IPS-20b (cell line): ENCODE results near the gene CPEB2.

Experiments
- H3K27ac ChIP-seq: one replicate; pipeline ENCODE4 v1.5.1; 2013; ENCODE audit warnings: low read length
- H3K27me3 ChIP-seq: 2 replicates; pipeline ENCODE4 v1.6.1; 2013; ENCODE audit warnings: mild to moderate bottlenecking, low read length, inconsistent platforms; ENCODE audit not compliant: insufficient read depth
- H3K36me3 ChIP-seq: 2 replicates; pipeline ENCODE4 v1.6.1; 2013; ENCODE audit warnings: low read depth, mild to moderate bottlenecking, inconsistent platforms, low read length, moderate library complexity; ENCODE audit not compliant: insufficient read depth
- H3K4me1 ChIP-seq: 2 replicates; pipeline ENCODE4 v1.6.1; 2013; ENCODE audit warnings: mild to moderate bottlenecking, control low read depth, inconsistent platforms, low read length, moderate library complexity; ENCODE audit not compliant: insufficient read depth
- H3K4me3 ChIP-seq: 2 replicates; pipeline ENCODE4 v1.5.1; 2013; ENCODE audit warnings: mild to moderate bottlenecking, low read length, inconsistent platforms
- H3K9ac ChIP-seq: 2 replicates; pipeline ENCODE4 v1.6.1; 2013; ENCODE audit warnings: low read depth, mild to moderate bottlenecking, inconsistent platforms, low read length, moderate library complexity
- H3K9me3 ChIP-seq: 2 replicates; pipeline ENCODE4 v1.6.1; 2013; ENCODE audit warnings: mild to moderate bottlenecking, low read depth, low read length, inconsistent platforms; ENCODE audit not compliant: insufficient read depth

The CPEB2 gene

GRCh38 chr4:15001248-15001868 is 923 bp upstream of the CPEB2 start:
- Histone ChIP-seq H3K27me3 (peaks cover 35% of the 10 kb centered on the region), H3K4me3 (peak overlapping the region; percentile 84), H3K4me1 (peaks cover 13% of the 10 kb centered on the region), H3K36me3 (no peaks in the 10 kb centered on the region), H3K9me3 (no peaks in the 10 kb centered on the region), H3K9ac (peak overlapping the region; percentile 33; the same call in 1 of the 2 replicates), H3K27ac (no peak overlapping the region)

- H3K27me3 ChIP-seq, result peaks cover 42% of the 10 kb centered on the region
- H3K4me3 ChIP-seq, result peak overlapping the region; percentile 84
Observed at GRCh38 chr4:15002659-15003400, 549 bp downstream of the CPEB2 start.

GRCh38 chr4:15003401-15003890 is 1.2 kb downstream of the CPEB2 start:
- Histone ChIP-seq H3K36me3 (no peaks in the 10 kb centered on the region), H3K4me1 (peaks cover 22% of the 10 kb centered on the region), H3K9me3 (no peaks in the 10 kb centered on the region), H3K9ac (no peak overlapping the region; the same call in 1 of the 2 replicates), H3K27me3 (peaks cover 42% of the 10 kb centered on the region), H3K4me3 (peak overlapping the region; percentile 84; the same call in 1 of the 2 replicates), H3K27ac (no peak overlapping the region)

More at GRCh38 chr4:15002659-15003400, 549 bp downstream of the CPEB2 start:
- no peaks in the 10 kb centered on the region for H3K36me3 ChIP-seq
- no peak overlapping the region for H3K27ac ChIP-seq
- no peaks in the 10 kb centered on the region for H3K9me3 ChIP-seq
- H3K9ac ChIP-seq, result peak overlapping the region; percentile 56; the same call in 1 of the 2 replicates
- H3K4me1 ChIP-seq, result peaks cover 20% of the 10 kb centered on the region

- H3K27ac ChIP-seq, result no peak overlapping the region
- no peak overlapping the region for H3K9ac ChIP-seq
- no peaks in the 10 kb centered on the region for H3K9me3 ChIP-seq
Observed at GRCh38 chr4:15003891-15004738, 1.8 kb downstream of the CPEB2 start.

GRCh38 chr4:15004739-15005301 is 2.5 kb downstream of the CPEB2 start:
- Histone ChIP-seq H3K9ac (no peak overlapping the region), H3K27ac (no peak overlapping the region), H3K4me1 (peaks cover 34% of the 10 kb centered on the region), H3K4me3 (peak overlapping the region; percentile 61), H3K36me3 (no peaks in the 10 kb centered on the region), H3K9me3 (no peaks in the 10 kb centered on the region), H3K27me3 (peaks cover 42% of the 10 kb centered on the region)

More at GRCh38 chr4:15003891-15004738, 1.8 kb downstream of the CPEB2 start:
- H3K27me3 ChIP-seq, result peaks cover 42% of the 10 kb centered on the region
- H3K4me3 ChIP-seq, result peak overlapping the region; percentile 61; the same call in 1 of the 2 replicates
- H3K36me3 ChIP-seq, result no peaks in the 10 kb centered on the region
- H3K4me1 ChIP-seq, result peaks cover 28% of the 10 kb centered on the region

GRCh38 chr4:15005474-15006115 is 3.3 kb downstream of the CPEB2 start:
- Histone ChIP-seq H3K27ac (no peak overlapping the region), H3K36me3 (no peaks in the 10 kb centered on the region), H3K4me1 (peaks cover 40% of the 10 kb centered on the region), H3K9ac (no peak overlapping the region), H3K9me3 (no peaks in the 10 kb centered on the region), H3K4me3 (peak overlapping the region; percentile 61), H3K27me3 (peaks cover 40% of the 10 kb centered on the region)

- Histone ChIP-seq H3K27ac (no peak overlapping the region), H3K4me1 (peaks cover 35% of the 10 kb centered on the region; the same call in 1 of the 2 replicates), H3K9me3 (no peaks in the 10 kb centered on the region), H3K4me3 (no peak overlapping the region), H3K9ac (no peak overlapping the region), H3K36me3 (no peaks in the 10 kb centered on the region), H3K27me3 (peaks cover 31% of the 10 kb centered on the region)
Observed at GRCh38 chr4:15006416-15007024, 4.2 kb downstream of the CPEB2 start.

GRCh38 chr4:15007201-15007600 is 4.9 kb downstream of the CPEB2 start:
- Histone ChIP-seq H3K9ac (no peak overlapping the region), H3K9me3 (no peaks in the 10 kb centered on the region), H3K4me3 (peak overlapping the region; percentile 45; the same call in 1 of the 2 replicates), H3K27me3 (peaks cover 30% of the 10 kb centered on the region), H3K36me3 (no peaks in the 10 kb centered on the region), H3K4me1 (peaks cover 35% of the 10 kb centered on the region; the same call in 1 of the 2 replicates), H3K27ac (no peak overlapping the region)

GRCh38 chr4:15010038-15010585 is 7.8 kb downstream of the CPEB2 start:
- Histone ChIP-seq H3K9me3 (no peaks in the 10 kb centered on the region), H3K27me3 (peaks cover 20% of the 10 kb centered on the region), H3K4me3 (no peak overlapping the region), H3K36me3 (no peaks in the 10 kb centered on the region), H3K4me1 (peaks cover 33% of the 10 kb centered on the region; the same call in 1 of the 2 replicates), H3K27ac (no peak overlapping the region), H3K9ac (no peak overlapping the region)

GRCh38 chr4:15011166-15011565 is 8.9 kb downstream of the CPEB2 start:
- Histone ChIP-seq H3K9ac (no peak overlapping the region), H3K9me3 (no peaks in the 10 kb centered on the region), H3K4me3 (no peak overlapping the region), H3K4me1 (peaks cover 28% of the 10 kb centered on the region; the same call in 1 of the 2 replicates), H3K27ac (no peak overlapping the region), H3K27me3 (peaks cover 9% of the 10 kb centered on the region; the same call in 1 of the 2 replicates), H3K36me3 (no peaks in the 10 kb centered on the region)
